ENCODE data around the gene TPSAB1.
"Not testable (repeated sequence)": the region's sequence is repeated elsewhere in the genome, so short reads cannot be mapped to it uniquely, and the experiment has no call there.

Gene TPSAB1

DNA sequence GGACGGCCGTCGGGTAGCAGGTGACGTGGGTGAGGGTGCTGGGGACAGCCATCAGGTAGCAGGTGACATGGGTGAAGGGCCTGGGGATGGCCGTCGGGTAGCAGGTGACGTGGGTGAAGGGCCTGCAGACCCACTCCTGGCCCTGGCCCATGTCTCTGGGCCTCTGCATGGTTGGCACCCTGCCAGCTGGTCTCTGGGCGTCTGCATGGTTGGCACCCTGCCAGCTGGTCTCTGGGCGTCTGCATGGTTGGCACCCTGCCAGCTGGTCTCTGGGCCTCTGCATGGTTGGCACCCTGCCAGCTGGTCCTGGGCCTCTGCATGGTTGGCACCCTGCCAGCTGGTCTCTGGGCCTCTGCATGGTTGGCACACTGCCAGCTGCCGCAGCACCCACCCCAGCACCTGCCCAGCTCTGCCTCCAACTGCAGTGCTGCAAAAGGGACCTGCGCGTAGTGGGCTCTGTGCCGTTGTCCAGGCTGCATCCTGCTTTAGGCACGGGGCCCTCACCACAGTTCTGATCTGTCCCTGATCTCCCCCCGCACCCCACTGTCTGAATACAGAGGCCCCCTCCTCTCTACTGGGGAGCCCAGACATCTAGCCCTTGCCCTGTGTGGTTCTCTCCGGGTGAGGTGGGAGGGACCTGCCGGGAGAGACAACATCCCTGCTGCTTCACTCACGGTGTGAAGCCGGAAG is 31.4 kb downstream of the TPSAB1 start:
- DNase-seq: not testable (repeated sequence)

DNA sequence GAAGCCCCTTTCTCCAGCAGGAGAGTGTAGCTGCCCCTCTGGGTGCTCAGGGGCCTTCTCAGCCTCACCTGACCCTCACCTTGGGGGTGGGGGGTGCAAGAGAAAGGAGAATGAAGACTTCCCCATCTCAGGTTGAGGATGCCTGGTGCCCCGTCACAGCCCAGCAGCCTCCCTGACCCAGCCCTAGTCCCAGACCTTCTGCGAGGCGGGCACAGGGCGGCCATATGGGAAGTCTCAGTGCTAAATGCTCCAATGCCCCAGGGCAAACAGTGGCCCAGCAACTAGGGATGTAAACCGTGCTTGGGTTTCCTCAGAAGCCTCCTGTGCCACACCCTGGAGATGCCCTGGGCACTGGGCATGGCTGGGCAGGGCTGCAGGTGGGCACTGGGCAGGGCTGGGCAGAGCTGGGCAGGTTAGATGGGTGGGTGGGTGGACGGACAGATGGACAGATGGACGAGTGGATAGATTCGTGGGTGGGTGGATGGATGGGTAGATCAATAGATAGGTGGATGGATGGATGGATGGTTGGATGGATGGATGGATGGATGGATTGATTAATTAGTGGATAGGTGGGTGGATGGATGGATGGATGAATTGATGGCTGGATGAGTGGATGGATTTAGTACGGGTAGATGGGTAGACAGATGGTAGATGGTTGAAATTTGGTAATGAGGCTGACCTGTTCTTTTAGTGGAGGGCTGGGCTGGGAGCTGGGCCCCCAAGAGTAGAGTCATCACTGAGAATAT is 32.1 kb downstream of the TPSAB1 start:
- DNase-seq: no peak

DNA sequence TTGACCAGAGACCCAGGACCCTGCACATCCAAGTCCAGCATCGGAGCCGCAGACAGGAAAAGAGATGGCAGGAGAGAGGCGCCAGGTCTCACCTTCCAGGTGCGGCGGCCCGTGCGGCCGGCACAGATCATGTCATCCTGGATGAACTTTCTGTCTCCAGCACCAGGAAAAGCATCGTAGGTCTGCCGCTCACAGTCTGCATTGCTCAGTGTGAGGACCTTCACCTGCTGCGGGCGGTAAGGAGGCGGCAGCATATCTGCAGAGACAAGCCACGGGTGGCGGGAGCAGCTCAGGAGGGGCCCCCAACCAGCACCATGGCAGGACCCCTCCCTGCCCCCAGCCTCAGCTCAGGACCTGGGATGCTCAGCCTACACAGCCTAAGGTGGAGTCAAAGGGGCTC is 33.3 kb downstream of the TPSAB1 start:
- DNase-seq: no peak

- no peak for DNase-seq
These were observed 34.3 kb downstream of the TPSAB1 start for GRCh38 chr16:1274767-1275166.

DNA sequence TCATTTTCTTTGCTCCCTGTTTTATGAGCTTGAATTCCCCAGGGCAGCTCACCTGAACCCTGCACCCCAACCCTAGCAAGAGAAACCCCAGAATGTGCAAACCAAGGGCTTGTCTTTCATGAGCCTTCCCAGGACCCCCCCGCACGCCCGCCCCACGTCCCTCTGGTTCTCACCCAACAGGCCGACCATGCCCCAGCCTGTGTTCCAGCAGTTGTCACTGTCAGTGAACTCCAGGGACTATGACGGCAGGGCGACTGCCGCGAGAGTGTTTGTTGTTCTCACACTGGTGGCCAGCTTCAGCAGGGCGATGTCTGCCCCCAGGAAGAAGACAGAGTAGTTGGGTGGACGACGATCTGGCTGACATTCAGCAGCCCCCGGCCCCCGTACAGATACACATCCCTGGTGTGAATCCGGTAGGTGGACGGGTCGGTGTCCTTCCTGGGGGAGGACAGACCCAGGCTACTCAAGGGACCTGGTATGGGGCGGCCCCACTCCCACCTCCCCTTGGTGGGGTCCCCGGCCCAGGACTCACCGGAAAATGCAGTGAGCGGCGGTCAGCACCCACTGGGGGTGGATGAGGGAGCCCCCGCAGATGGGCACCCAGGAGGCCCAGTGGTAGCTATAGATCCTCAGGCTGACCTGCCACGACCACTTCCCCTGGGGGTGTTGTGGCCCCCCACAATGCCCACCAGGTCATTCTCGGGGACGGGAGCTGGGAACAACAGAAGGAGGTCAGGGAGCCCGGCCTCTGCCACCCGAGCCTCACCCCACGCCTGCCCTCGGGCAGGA is 35.5 kb downstream of the TPSAB1 start:
- DNase-seq: no peak

GRCh38 chr16:1276580-1276878 is 36.0 kb downstream of the TPSAB1 start:
- DNase-seq: no peak

GRCh38 chr16:1277151-1277598 is 36.7 kb downstream of the TPSAB1 start:
- DNase-seq: no peak

- no peak for DNase-seq
These were observed 37.2 kb downstream of the TPSAB1 start for GRCh38 chr16:1277617-1278282.

DNA sequence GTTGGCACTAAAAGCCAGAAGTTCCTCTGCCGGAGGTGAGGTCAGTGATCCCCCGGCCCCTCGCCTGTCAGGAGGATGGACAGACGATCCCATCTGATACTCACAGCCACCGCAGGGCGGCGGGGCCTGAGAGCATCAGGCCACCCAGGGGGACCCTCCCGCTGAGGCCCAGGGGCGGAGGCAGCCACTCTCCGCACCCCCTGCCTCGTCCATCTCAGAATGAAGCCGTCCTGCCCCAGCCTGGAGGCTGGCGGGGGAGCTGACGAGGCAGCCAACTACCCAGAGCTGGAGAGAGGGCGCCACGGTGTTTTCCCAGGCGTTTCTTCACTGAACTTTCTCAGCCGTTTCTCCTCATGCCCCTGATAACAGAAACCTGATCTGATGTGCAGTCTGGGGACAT is 38.0 kb downstream of the TPSAB1 start:
- no peak for DNase-seq

GRCh38 chr16:1279081-1279944 is 38.8 kb downstream of the TPSAB1 start:
- DNase-seq: no peak

DNA sequence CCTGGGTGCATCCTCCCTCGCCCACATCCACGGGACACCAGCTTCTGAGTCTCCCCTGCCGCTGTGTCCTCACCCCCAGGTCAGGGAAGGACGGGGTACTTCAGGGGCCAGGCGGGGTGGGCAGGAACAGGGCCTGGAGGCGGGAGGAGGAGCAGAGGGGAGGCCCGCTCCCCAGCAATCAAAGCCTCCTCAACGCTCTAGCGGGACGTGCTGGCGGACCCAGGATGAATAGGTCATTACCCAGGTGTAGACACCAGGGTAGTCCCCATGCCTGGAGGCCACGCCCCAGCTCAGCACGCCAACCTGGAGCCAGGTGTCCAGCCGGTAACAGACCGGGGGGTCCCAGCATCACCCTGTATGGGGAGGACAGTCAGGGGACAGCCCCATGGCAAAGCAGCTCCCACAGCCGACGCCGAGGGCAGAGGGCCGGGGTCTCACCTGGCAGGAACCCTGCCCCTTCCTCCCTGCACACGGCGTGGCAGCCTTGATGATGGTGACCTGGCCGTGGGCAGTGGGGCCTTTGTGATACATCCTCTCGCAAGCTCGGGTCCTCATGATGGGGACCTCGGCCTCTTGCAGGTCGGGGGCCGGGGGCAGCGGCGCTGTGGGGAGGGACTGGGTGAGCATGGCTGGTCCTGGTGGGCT is 39.6 kb downstream of the TPSAB1 start:
- no peak for DNase-seq

DNA sequence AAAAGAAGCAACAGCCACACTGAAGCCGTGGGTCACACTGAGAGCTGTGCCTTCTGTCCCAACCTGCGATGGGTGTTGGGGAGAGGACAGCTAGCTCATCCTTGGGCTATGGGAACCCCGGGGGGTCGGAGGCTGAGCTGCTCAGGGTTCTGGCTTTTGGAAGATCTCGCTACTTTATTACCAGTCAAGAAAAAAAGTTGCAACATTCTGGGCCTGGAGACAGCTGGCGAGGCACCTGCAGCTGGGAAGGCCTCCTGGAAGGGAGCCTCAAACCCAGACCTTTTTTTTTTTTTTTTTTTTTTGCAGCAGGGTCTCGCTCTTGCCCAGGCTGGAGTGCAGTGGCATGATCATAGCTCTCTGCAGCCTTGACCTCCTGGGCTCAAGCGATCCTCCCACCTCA is 40.3 kb downstream of the TPSAB1 start:
- no peak for DNase-seq

GRCh38 chr16:1281517-1281916 is 41.0 kb downstream of the TPSAB1 start:
- no peak for DNase-seq

DNA sequence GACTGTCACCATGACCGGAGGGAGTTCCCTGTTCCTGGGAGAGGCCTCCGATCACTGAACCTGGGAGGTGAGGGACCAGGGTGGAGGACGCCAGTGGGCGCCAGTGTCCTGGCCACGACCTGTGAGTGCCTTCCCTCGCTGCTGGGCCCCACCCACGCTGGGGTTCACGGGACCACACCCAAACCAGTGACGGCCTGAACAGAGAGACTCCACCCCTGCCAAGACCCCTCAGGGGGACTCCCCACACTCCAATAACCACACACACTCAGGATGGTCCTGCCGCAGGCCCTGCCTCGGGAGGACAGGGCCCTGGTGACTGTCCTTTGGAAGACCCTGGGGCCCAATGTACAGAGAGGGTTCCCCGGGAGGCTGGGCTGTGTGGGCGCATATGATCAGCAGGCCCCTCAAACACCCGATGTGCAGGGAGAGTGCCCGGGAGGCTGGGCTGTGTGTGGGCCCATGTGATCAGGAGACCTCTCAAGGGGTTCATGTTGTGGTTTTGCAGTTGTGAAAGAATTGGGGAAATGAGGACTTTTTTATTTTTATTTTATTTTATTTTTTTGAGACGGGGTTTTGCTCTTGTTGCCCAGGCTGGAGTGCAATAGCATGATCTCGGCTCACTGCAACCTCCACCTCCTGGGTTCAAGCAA is 41.9 kb downstream of the TPSAB1 start:
- no peak for DNase-seq

DNA sequence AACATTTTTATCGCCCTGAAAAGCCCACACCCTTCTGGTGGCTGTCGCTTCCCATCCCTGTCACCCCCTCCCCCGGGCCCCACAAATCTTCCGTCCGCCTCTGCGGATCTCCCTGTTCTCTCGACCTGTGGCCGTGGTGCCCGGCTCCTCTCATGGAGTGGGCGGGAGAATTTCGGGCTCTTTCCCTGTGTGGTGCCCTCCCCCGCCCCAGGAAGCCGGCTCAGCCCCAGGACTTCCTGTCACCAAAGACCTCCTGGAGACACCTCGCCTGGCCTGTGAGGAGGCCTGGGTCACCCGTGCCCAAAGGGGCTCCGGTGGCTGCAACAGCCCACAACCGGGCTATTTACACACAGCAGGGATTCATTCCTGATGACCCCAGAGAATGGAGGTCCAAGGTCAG is 42.8 kb downstream of the TPSAB1 start:
- no peak for DNase-seq

GRCh38 chr16:1283996-1284616 is 43.6 kb downstream of the TPSAB1 start:
- DNase-seq: no peak

DNA sequence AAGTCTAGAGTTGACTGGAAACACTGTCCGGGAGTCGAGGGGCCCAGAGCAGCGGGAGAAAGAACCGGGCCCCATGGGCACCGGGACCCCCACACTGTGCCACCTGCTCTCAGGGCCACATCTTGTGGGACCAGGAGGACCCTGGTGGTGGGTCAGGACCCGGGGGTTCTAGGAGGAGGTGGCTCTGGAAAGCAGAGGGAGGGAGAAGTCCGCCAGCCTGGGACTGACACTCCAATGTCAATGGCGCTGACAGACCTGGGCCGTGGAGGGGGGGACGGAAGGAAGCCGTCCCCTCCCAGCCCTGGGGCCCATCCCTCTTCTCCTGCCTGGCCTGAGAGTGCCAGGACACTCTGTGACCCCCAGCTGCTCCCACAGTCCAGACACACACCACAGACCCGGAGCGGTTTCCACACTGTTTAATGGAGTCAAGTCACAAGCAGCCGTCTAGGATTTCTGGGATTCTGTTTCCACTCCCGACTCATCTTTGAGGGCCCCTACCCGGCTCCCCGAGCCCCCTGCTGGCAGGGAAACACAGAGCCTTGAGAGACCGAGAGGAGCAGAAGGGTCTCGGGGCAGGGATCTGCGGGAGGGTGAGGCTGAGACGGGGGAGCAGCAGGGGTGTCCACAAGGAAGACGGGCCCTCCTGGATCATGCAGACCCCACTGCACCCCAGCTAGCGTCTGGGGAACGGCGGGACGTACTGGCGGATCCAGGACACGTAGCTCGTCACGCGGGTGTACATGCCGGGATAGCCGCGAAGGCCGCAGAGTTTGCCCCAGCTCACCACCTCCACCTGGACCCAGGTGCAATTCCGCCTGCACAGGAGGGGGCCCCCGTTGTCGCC is 45.4 kb downstream of the TPSAB1 start:
- DNase-seq: no peak

GRCh38 chr16:1286513-1287094 is 46.1 kb downstream of the TPSAB1 start:
- no peak for DNase-seq

DNA sequence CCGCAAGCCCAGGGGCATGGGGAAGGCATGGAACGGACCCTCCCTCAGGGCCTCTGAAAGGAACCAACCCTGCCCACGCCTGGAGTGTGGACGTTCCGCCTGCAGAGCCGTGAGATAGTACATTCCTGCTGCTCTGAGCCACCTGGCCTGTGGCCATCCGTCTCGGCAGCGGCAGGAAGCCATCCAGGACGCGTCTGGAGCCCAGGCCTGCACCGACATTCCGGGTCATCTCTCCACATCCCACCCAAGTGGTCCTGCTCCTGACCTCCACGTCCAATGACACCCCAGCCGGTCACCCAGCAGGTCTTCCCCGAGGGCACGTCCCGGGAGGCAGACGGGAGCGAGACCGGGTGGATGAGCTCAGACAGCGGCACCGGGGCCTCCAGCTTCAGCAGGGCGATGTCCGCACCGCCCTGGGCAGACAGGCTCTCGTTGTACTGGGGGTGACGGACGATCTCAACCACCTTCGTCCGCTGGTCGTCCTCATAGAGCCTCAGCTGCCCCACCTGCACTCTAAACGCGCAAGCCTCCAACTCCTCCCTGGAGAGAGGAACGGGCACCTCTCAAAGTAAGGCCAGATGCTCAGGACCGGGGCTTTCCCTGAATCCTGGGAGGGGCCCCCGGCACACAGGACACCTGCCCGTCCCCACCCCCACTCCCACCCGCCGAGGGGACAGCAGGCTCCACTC is 47.6 kb downstream of the TPSAB1 start:
- DNase-seq: no peak

Measured in stimulated activated naive CD4-positive, alpha-beta T cell (primary cell).